Thyroid gland (tissue), 4 donors: ENCODE results near the gene DDX21.

Experiments
- CTCF ChIP-seq, 6 experiments: fragments of 200-600 bp in 3 of 6; fragments of 450-650 bp in 3 of 6; sonication (generic) in 3 of 6; IDR thresholded peaks; one replicate each; pipeline ENCODE4 v1.5.1; 2016 to 2019; ENCODE audit warnings: antibody characterized with exemption in 6 of 6, mild to moderate bottlenecking in 2 of 6, inconsistent platforms in 1 of 6, moderate library complexity in 1 of 6
- POLR2A ChIP-seq, 2 donors: fragments of 450-650 bp; IDR thresholded peaks; one replicate each; pipeline ENCODE4 v1.6.1; 2017; ENCODE audit warnings: antibody characterized with exemption in 2 of 2, mild to moderate bottlenecking in 2 of 2, moderate library complexity in 1 of 2

GRCh38 chr10:69018613-69019012 lies 62.6 kb downstream of the DDX21 start:
- TF ChIP-seq CTCF (IDR thresholded peaks at IDR 0.05) = no peak
- no peak for TF ChIP-seq POLR2A (IDR thresholded peaks at IDR 0.05)
